Osteoblast (primary cell): ENCODE results near the gene RDH14. TPM values are rescaled to one million over a fixed set of nuclear protein-coding genes. Genes with fewer than 3 reads are reported as not detected.

Experiments
- DNase-seq: peaks from one replicate; pipeline ENCODE4 v3.0.0; 2011; ENCODE audit warnings: low spot score, mixed read lengths; ENCODE audit not compliant: insufficient read length; ENCODE audit errors: missing footprints
- H2AFZ ChIP-seq: 2 replicates; pipeline ENCODE4 v1.6.0; 2011; ENCODE audit warnings: mild to moderate bottlenecking, low read length
- H3K27ac ChIP-seq: 2 replicates; pipeline ENCODE4 v1.5.1; 2011; ENCODE audit warnings: mild to moderate bottlenecking, low read depth, low read length, moderate library complexity
- H3K27me3 ChIP-seq: 2 replicates; pipeline ENCODE4 v1.6.0; 2012; ENCODE audit warnings: mild to moderate bottlenecking, control low read depth, inconsistent platforms, low read length, moderate library complexity; ENCODE audit not compliant: insufficient read depth
- H3K36me3 ChIP-seq: 2 replicates; pipeline ENCODE4 v1.5.1; 2011; ENCODE audit warnings: mild to moderate bottlenecking, low read length, control low read depth, moderate library complexity; ENCODE audit not compliant: insufficient read depth
- H3K4me1 ChIP-seq: 2 replicates; pipeline ENCODE4 v1.5.1; 2011; ENCODE audit warnings: mild to moderate bottlenecking, low read length, control low read depth, moderate library complexity; ENCODE audit not compliant: insufficient read depth
- H3K4me2 ChIP-seq: 2 replicates; pipeline ENCODE4 v1.6.0; 2011; ENCODE audit warnings: mild to moderate bottlenecking, low read length; ENCODE audit not compliant: insufficient read depth
- H3K4me3 ChIP-seq: fragments of 200-600 bp; sonication (generic); 3 replicates; pipeline ENCODE4 v1.5.1; 2012; ENCODE audit warnings: mild to moderate bottlenecking, low read length, inconsistent platforms; ENCODE audit not compliant: insufficient read depth
- H3K79me2 ChIP-seq: 2 replicates; pipeline ENCODE4 v1.6.0; 2012; ENCODE audit warnings: mild to moderate bottlenecking, low read length, control low read depth, inconsistent platforms; ENCODE audit not compliant: insufficient read depth
- H3K9me3 ChIP-seq: 2 replicates; pipeline ENCODE4 v1.5.1; 2011; ENCODE audit warnings: low read depth, low read length, control low read depth
- H4K20me1 ChIP-seq: 2 replicates; pipeline ENCODE4 v1.6.0; 2012; ENCODE audit warnings: mild to moderate bottlenecking, low read length, control low read depth; ENCODE audit not compliant: insufficient read depth
- total RNA-seq: library from RNA; depleted of rRNA; stranded (reverse); fragments of >200 nt; gene quantifications from 2 replicates; pipeline ENCODE4 v1.2.3, GENCODE V29; 2012
- TF ChIP-seq, protein P1 (sequence below): IDR thresholded peaks from 2 replicates; pipeline ENCODE4 v1.5.1; 2011; ENCODE audit warnings: mild to moderate bottlenecking, low read depth, low read length, moderate library complexity; ENCODE audit errors: extremely low read depth

RDH14 gene
- total RNA-seq, 1 donor, result 23.5 TPM

DNA sequence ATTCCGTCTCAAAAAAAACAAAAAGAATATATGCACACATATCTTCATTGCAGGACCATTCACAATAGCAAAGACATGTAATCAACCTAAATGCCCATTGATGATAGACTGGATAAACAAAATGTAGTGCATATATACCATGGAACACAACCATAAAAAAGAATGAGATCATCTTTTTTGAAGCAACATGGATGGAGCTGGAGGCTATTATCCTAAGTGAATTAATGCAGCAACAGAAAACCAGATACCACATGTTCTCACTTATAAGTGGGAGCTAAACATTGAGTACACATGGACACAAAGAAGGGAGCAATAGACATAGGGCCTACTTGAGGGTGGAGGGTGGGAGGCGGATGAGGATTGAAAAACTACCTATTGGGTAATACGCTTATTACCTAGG is 20.2 kb upstream of the RDH14 start:
- no peak overlapping the region for H2AFZ ChIP-seq
- H4K20me1 ChIP-seq, result no peaks in the 10 kb centered on the region
- no peaks in the 10 kb centered on the region for H3K36me3 ChIP-seq
- H3K27ac ChIP-seq, result no peak overlapping the region
- H3K79me2 ChIP-seq, result no peaks in the 10 kb centered on the region
- no peak for DNase-seq
- no peaks in the 10 kb centered on the region for H3K27me3 ChIP-seq
- TF ChIP-seq, protein P1, sequence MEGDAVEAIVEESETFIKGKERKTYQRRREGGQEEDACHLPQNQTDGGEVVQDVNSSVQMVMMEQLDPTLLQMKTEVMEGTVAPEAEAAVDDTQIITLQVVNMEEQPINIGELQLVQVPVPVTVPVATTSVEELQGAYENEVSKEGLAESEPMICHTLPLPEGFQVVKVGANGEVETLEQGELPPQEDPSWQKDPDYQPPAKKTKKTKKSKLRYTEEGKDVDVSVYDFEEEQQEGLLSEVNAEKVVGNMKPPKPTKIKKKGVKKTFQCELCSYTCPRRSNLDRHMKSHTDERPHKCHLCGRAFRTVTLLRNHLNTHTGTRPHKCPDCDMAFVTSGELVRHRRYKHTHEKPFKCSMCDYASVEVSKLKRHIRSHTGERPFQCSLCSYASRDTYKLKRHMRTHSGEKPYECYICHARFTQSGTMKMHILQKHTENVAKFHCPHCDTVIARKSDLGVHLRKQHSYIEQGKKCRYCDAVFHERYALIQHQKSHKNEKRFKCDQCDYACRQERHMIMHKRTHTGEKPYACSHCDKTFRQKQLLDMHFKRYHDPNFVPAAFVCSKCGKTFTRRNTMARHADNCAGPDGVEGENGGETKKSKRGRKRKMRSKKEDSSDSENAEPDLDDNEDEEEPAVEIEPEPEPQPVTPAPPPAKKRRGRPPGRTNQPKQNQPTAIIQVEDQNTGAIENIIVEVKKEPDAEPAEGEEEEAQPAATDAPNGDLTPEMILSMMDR, result no peak
- no peak overlapping the region for H3K4me2 ChIP-seq
- H3K4me3 ChIP-seq, result no peak overlapping the region
- no peaks in the 10 kb centered on the region for H3K9me3 ChIP-seq
- H3K4me1 ChIP-seq, result peaks cover 12% of the 10 kb centered on the region

- Histone ChIP-seq H3K27ac (no peak overlapping the region), H3K4me3 (no peak overlapping the region), H3K79me2 (no peaks in the 10 kb centered on the region), H3K27me3 (no peaks in the 10 kb centered on the region), H3K36me3 (no peaks in the 10 kb centered on the region), H3K4me2 (no peak overlapping the region), H2AFZ (no peak overlapping the region), H4K20me1 (no peaks in the 10 kb centered on the region), H3K4me1 (peaks cover 10% of the 10 kb centered on the region), H3K9me3 (no peaks in the 10 kb centered on the region)
- DNase-seq, result no peak
- TF ChIP-seq, protein P1, result no peak
Observed at GRCh38 chr2:18578033-18578432, 17.6 kb upstream of the RDH14 start.

DNA sequence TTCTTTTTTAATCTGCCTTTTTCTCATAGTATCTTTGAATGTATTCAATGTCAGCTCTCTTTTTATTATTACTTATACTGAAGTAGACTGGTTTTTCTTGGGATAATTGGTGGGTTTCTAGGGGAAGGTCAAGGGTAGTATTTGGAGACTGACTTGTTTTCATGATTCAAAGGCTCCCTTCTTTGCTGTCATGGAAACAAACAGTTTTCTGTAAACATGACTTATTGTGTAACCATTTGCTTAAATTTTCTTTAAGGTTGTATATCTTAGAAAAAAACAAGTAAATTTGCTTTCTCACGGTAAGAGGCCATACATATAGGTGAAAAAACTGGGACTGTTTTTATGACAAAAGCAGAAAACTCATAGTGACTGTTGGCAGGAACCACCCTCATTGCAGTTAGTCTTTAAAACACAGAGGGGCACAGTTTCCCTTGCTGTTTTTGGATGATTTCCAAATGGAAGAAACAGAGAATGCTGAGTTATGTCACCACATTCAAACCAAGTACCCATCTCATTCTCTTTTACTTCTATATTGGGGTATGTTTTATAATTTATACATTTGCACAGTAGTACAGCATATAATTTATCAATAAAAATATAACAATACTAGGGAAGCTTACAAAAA is 5.8 kb upstream of the RDH14 start:
- Histone ChIP-seq H3K4me3 (no peak overlapping the region), H2AFZ (no peak overlapping the region), H3K9me3 (peaks cover 7% of the 10 kb centered on the region), H4K20me1 (no peaks in the 10 kb centered on the region), H3K79me2 (peaks cover 3% of the 10 kb centered on the region), H3K27me3 (no peaks in the 10 kb centered on the region), H3K36me3 (peaks cover 12% of the 10 kb centered on the region), H3K4me2 (no peak overlapping the region), H3K27ac (no peak overlapping the region), H3K4me1 (peaks cover 3% of the 10 kb centered on the region)
- TF ChIP-seq, protein P1, result no peak
- DNase-seq, result no peak

DNA sequence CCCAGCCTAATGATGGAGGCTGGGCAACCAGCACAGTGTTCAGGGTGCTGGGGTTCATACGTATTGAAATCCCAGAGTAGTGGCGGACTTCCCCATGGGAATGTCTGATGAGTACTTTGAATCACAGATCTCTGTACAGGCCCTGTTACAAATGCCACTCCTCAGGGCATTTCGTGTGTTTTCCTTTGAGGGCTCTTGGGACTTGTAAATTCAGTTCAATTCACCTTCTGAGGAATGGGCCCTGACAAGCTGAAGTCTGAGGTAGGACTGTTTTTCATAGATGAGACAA is 288 bp upstream of the RDH14 start:
- peaks cover 29% of the 10 kb centered on the region for H3K4me1 ChIP-seq
- H3K4me2 ChIP-seq, result peak overlapping the region; percentile 80
- no peak for DNase-seq
- H3K27ac ChIP-seq, result peak overlapping the region; percentile 75
- no peaks in the 10 kb centered on the region for H4K20me1 ChIP-seq
- peaks cover 7% of the 10 kb centered on the region for H3K9me3 ChIP-seq
- peaks cover 9% of the 10 kb centered on the region for H3K36me3 ChIP-seq
- peaks cover 43% of the 10 kb centered on the region for H3K79me2 ChIP-seq
- TF ChIP-seq, protein P1, result no peak
- H3K27me3 ChIP-seq, result no peaks in the 10 kb centered on the region
- peak overlapping the region; percentile 87 for H3K4me3 ChIP-seq
- H2AFZ ChIP-seq, result peak overlapping the region; percentile 91
